Keratinocyte (primary cell): ENCODE results near the gene KLHDC7B.
"Not testable (repeated sequence)": the region's sequence is repeated elsewhere in the genome, so short reads cannot be mapped to it uniquely, and the experiment has no call there.

Source experiments
- CTCF ChIP-seq, 3 experiments: IDR thresholded peaks in 1 of 3; conservative IDR thresholded peaks in 1 of 3; optimal IDR thresholded peaks in 1 of 3; 2 replicates in 2 of 3; 3 replicates in 1 of 3; pipeline versions ENCODE3 to v1.5.1; 2011; ENCODE audit warnings: low read length in 3 of 3, mild to moderate bottlenecking in 3 of 3, moderate library complexity in 2 of 3, control low read depth in 1 of 3, inconsistent platforms in 1 of 3; ENCODE audit not compliant: insufficient read depth in 2 of 3; ENCODE audit errors: extremely low read depth in 1 of 3
- EZH2 ChIP-seq: IDR thresholded peaks from one replicate; pipeline ENCODE4 v1.6.1; 2012; ENCODE audit warnings: inconsistent platforms, mild to moderate bottlenecking, low read length, moderate library complexity

GRCh38 chr22:50520184-50520583 lies 25.5 kb upstream of the KLHDC7B start:
- TF ChIP-seq CTCF (optimal IDR thresholded peaks at IDR 0.05 in 1 of 3, IDR thresholded peaks at IDR 0.05 in 1 of 3, conservative IDR thresholded peaks at IDR 0.05 in 1 of 3; ENCODE audit: extremely low read depth in 1 of 3, insufficient read depth in 2 of 3, low read length in 3 of 3); EZH2: not testable (repeated sequence)
